Gastroesophageal sphincter (tissue), 4 donors: ENCODE measurements around the gene APOLD1. TPM values are rescaled to one million over a fixed set of nuclear protein-coding genes. Genes with fewer than 3 reads are reported as not detected.

Source experiments
- ATAC-seq: fragments of 150-250 bp; one replicate; pipeline ENCODE4 v1.9.1; 2016; ENCODE audit warnings: mild to moderate bottlenecking, moderate library complexity
- H3K27ac ChIP-seq, 4 donors: fragments of 200-600 bp; sonication (generic) in 3 of 4; 1 replicate in 3 of 4; 2 replicates in 1 of 4; pipeline ENCODE4 v1.5.1; 2016 to 2019
- H3K27me3 ChIP-seq: fragments of 200-600 bp; sonication (generic); one replicate; pipeline ENCODE4 v1.5.1; 2019
- H3K36me3 ChIP-seq, 2 donors: fragments of 200-600 bp; sonication (generic); one replicate each; pipeline ENCODE4 v1.5.1; 2019; ENCODE audit warnings: control low read depth in 1 of 2
- H3K4me1 ChIP-seq, 3 donors: fragments of 200-600 bp; sonication (generic); 1 replicate in 2 of 3; 2 replicates in 1 of 3; pipeline ENCODE4 v1.5.1; 2016 to 2019; ENCODE audit warnings: control low read depth in 2 of 3
- H3K4me3 ChIP-seq, 2 donors: fragments of 200-600 bp; sonication (generic); one replicate each; pipeline ENCODE4 v1.5.1; 2019; ENCODE audit warnings: mild to moderate bottlenecking in 1 of 2, moderate library complexity in 1 of 2
- H3K9me3 ChIP-seq, 3 donors: fragments of 200-600 bp; sonication (generic); one replicate each; pipeline ENCODE4 v1.5.1; 2017 to 2019; ENCODE audit warnings: control low read depth in 2 of 3
- CTCF ChIP-seq, 4 experiments: fragments of 200-600 bp in 2 of 4; fragments of 450-650 bp in 2 of 4; sonication (generic) in 1 of 4; IDR thresholded peaks; one replicate each; pipeline ENCODE4 v1.5.1; 2017 to 2019; ENCODE audit warnings: antibody characterized with exemption in 4 of 4, mild to moderate bottlenecking in 2 of 4, moderate library complexity in 2 of 4
- EP300 ChIP-seq: sonication (generic); formaldehyde crosslinking; IDR thresholded peaks from one replicate; pipeline ENCODE4 v1.6.1; 2017; ENCODE audit warnings: antibody characterized with exemption, mild to moderate bottlenecking
- POLR2A ChIP-seq, 2 donors: fragments of 450-650 bp; IDR thresholded peaks; one replicate each; pipeline ENCODE4 v1.6.1; 2017; ENCODE audit warnings: antibody characterized with exemption in 2 of 2, mild to moderate bottlenecking in 2 of 2, moderate library complexity in 1 of 2
- POLR2AphosphoS5 ChIP-seq: sonication (generic); formaldehyde crosslinking; IDR thresholded peaks from one replicate; pipeline ENCODE4 v1.6.1; 2017; ENCODE audit warnings: antibody characterized with exemption
- WGBS, 2 donors: methylation state at CpG; one replicate each; pipeline ENCODE4 v1.1.5; 2018; ENCODE audit warnings: low coverage in 1 of 2; 5-methylcytosine and 5-hydroxymethylcytosine counted together
- total RNA-seq, 4 donors: library from RNA; depleted of rRNA; stranded (reverse); fragments of >200 nt; gene quantifications; one replicate each; pipeline ENCODE4 v1.1.0, GENCODE V29; 2016

The APOLD1 gene
- total RNA-seq, 4 donors from 2014 or later: 16.2 to 33.4 (median 22.8) TPM

- no peak for ATAC-seq
- no peak overlapping the region for H3K4me3 ChIP-seq
- peaks cover 0 to 6% (median 0%) of the 10 kb centered on the region in 3 donors for H3K4me1 ChIP-seq
- no peaks in the 10 kb centered on the region for H3K27me3 ChIP-seq
- H3K27ac ChIP-seq: no peak overlapping the region
- H3K9me3 ChIP-seq: no peaks in the 10 kb centered on the region
- WGBS, 2 donors: 90 to 94% methylated on average over 5 to 8 of the region's 8 CpGs
- no peaks in the 10 kb centered on the region for H3K36me3 ChIP-seq
- no peak for TF ChIP-seq EP300
Measured at GRCh38 chr12:12744546-12745305, 40.7 kb upstream of the APOLD1 start.

- Histone ChIP-seq H3K27me3 (no peaks in the 10 kb centered on the region), H3K27ac (no peak overlapping the region), H3K4me1 (peaks cover 0 to 6% (median 0%) of the 10 kb centered on the region in 3 donors), H3K4me3 (no peak overlapping the region), H3K36me3 (no peaks in the 10 kb centered on the region), H3K9me3 (no peaks in the 10 kb centered on the region)
- TF ChIP-seq CTCF (IDR thresholded peaks at IDR 0.05) (no peak), POLR2AphosphoS5 (no peak)
- ATAC-seq: no peak
- 79 to 81% methylated on average over 5 to 6 of the region's 7 CpGs for WGBS, 2 donors
Measured at GRCh38 chr12:12745576-12746211, 39.8 kb upstream of the APOLD1 start.

GRCh38 chr12:12747278-12747677, 38.2 kb upstream of the APOLD1 start:
- Histone ChIP-seq H3K4me1 (peaks cover 0 to 6% (median 0%) of the 10 kb centered on the region in 3 donors), H3K27me3 (no peaks in the 10 kb centered on the region), H3K4me3 (no peak overlapping the region), H3K9me3 (no peaks in the 10 kb centered on the region), H3K27ac (no peak overlapping the region), H3K36me3 (no peaks in the 10 kb centered on the region)
- no peak for ATAC-seq
- 75 to 78% methylated on average over 2 to 3 of the region's 3 CpGs for WGBS, 2 donors
- TF ChIP-seq CTCF (IDR thresholded peaks at IDR 0.05) (no peak), POLR2AphosphoS5 (no peak), EP300 (no peak)

GRCh38 chr12:12748044-12748443, 37.4 kb upstream of the APOLD1 start:
- H3K4me3 ChIP-seq: no peak overlapping the region
- TF ChIP-seq POLR2A (IDR thresholded peaks at IDR 0.05) (no peak), CTCF (IDR thresholded peaks at IDR 0.05) (no peak), POLR2AphosphoS5 (no peak), EP300 (no peak)
- no peak for ATAC-seq
- H3K4me1 ChIP-seq: peaks cover 0 to 6% (median 0%) of the 10 kb centered on the region in 3 donors
- H3K27me3 ChIP-seq: no peaks in the 10 kb centered on the region
- WGBS, 2 donors: 32 to 55% methylated on average over 3 of the region's 3 CpGs
- H3K36me3 ChIP-seq: no peaks in the 10 kb centered on the region
- no peak overlapping the region for H3K27ac ChIP-seq
- no peaks in the 10 kb centered on the region for H3K9me3 ChIP-seq

- peak overlapping the region in 1 of 2 donors; percentile 37 for H3K4me3 ChIP-seq
- no peak for ATAC-seq
- no peaks in the 10 kb centered on the region for H3K27me3 ChIP-seq
- H3K4me1 ChIP-seq: peaks cover 0 to 6% (median 0%) of the 10 kb centered on the region in 3 donors
- H3K9me3 ChIP-seq: no peaks in the 10 kb centered on the region
- TF ChIP-seq CTCF (IDR thresholded peaks at IDR 0.05): no peak
- no peak for TF ChIP-seq EP300
- no peak for TF ChIP-seq POLR2A (IDR thresholded peaks at IDR 0.05)
- TF ChIP-seq POLR2AphosphoS5: no peak
- WGBS, 2 donors: 68% methylated on average over 5 of the region's 7 CpGs; no CpG with 5 or more reads in 1 of the 2 donors
- H3K27ac ChIP-seq: peak overlapping the region in 2 of 4 donors; percentile 38 to 55
- no peaks in the 10 kb centered on the region for H3K36me3 ChIP-seq
Measured at GRCh38 chr12:12749433-12749832, 36.0 kb upstream of the APOLD1 start.
